OCI-LY1 (cell line): ENCODE measurements around the gene USH2A.

ENCODE experiments used
- CTCF ChIP-seq: fragments of 200-600 bp; sonication (generic), shearing (Covaris generic); IDR thresholded peaks from 2 replicates; pipeline ENCODE4 v1.5.1; 2017; ENCODE audit warnings: mild to moderate bottlenecking, antibody characterized with exemption, low read length, moderate library complexity, mixed read lengths
- EZH2 ChIP-seq: fragments of 200-600 bp; sonication (generic), shearing (Covaris generic); IDR thresholded peaks from 2 replicates; pipeline ENCODE4 v1.8.0; 2017; ENCODE audit warnings: borderline replicate concordance, mixed run types, mild to moderate bottlenecking, antibody characterized with exemption, low read length, moderate library complexity, mixed read lengths

GRCh38 chr1:216190438-216190837, 232.8 kb downstream of the USH2A start:
- no peak for TF ChIP-seq CTCF
- TF ChIP-seq EZH2: no peak
